Activated CD8-positive, alpha-beta T cell treated with anti-CD3 and anti-CD28 coated beads for 36 hours (primary cell): ENCODE data around the gene NPTX1. TPM values are rescaled to one million over a fixed set of nuclear protein-coding genes. Genes with fewer than 3 reads are reported as not detected.
A peak's percentile ranks its signal among the peaks of the same experiment; 100 is the strongest.

ENCODE experiments used
- ATAC-seq: fragments of 200-7000 bp; cut with Tn5 transposase; one replicate; pipeline ENCODE4 v1.10.0; 2021; ENCODE audit warnings: mild to moderate bottlenecking, moderate library complexity
- CTCF ChIA-PET: fragments of 350-600 bp; sonication (Branson Sonifier 250); formaldehyde crosslinking; loops from one replicate; lab custom pipeline; 2021; ENCODE audit warnings: antibody characterized with exemption; lab: Charles Lee
- POLR2A ChIA-PET: fragments of 350-600 bp; sonication (Branson Sonifier 250); formaldehyde crosslinking; loops from one replicate; lab custom pipeline; 2021; ENCODE audit warnings: antibody characterized with exemption; lab: Charles Lee
- DNase-seq: peaks from one replicate; pipeline ENCODE4 v3.0.0-alpha.2; 2020
- H3K27ac Mint-ChIP-seq: one replicate; pipeline ENCODE4 v1.8.0; 2021; ENCODE audit warnings: mild to moderate bottlenecking, mixed read lengths
- H3K27me3 Mint-ChIP-seq: one replicate; pipeline ENCODE4 v1.8.0; 2021; ENCODE audit warnings: mixed read lengths
- H3K36me3 Mint-ChIP-seq: one replicate; pipeline ENCODE4 v1.8.0; 2021; ENCODE audit warnings: low read depth, mixed read lengths
- H3K4me1 Mint-ChIP-seq: one replicate; pipeline ENCODE4 v1.8.0; 2021; ENCODE audit warnings: low read depth, mixed read lengths
- H3K4me3 Mint-ChIP-seq: one replicate; pipeline ENCODE4 v1.8.0; 2021; ENCODE audit warnings: mild to moderate bottlenecking, moderate library complexity, mixed read lengths
- H3K9me3 Mint-ChIP-seq: one replicate; pipeline ENCODE4 v1.8.0; 2021; ENCODE audit warnings: mixed read lengths
- CTCF ChIP-seq: fragments of 200-600 bp; IDR thresholded peaks from one replicate; pipeline ENCODE4 v1.8.0; 2022; ENCODE audit warnings: antibody characterized with exemption, mild to moderate bottlenecking
- intact Hi-C: fragments of 100-400 bp; cut with micrococcal nuclease; formaldehyde crosslinking; loops from one replicate; pipeline ENCODE4 v1.10.0; 2022
- total RNA-seq, 2 experiments: library from RNA; stranded (reverse); gene quantifications; one replicate each; pipeline ENCODE4 v1.2.3, GENCODE V29; 2021

The NPTX1 gene
- total RNA-seq, 2 experiments from 2014 or later = 3.4 to 5.1 TPM

GRCh38 chr17:80513201-80513600, 36.8 kb upstream of the NPTX1 start:
- TF ChIP-seq CTCF = no peak
- Mint-ChIP-seq H3K27ac (no peak overlapping the region), H3K36me3 (no peaks in the 10 kb centered on the region), H3K4me1 (no peaks in the 10 kb centered on the region), H3K9me3 (no peaks in the 10 kb centered on the region), H3K27me3 (peaks cover 2% of the 10 kb centered on the region), H3K4me3 (no peak overlapping the region)
- POLR2A ChIA-PET = no interaction called here
- ATAC-seq (no peak), DNase-seq (no peak)
- intact Hi-C loops = no loop called here
- CTCF ChIA-PET = no interaction called here

- no peak for TF ChIP-seq CTCF
- ATAC-seq (no peak), DNase-seq (no peak)
- CTCF ChIA-PET = no interaction called here
- no peaks in the 10 kb centered on the region for H3K4me1 Mint-ChIP-seq
- peaks cover 2% of the 10 kb centered on the region for H3K27me3 Mint-ChIP-seq
- POLR2A ChIA-PET = no interaction called here
- H3K36me3 Mint-ChIP-seq = no peaks in the 10 kb centered on the region
- no peak overlapping the region for H3K4me3 Mint-ChIP-seq
- intact Hi-C loops = no loop called here
- no peak overlapping the region for H3K27ac Mint-ChIP-seq
- no peaks in the 10 kb centered on the region for H3K9me3 Mint-ChIP-seq
Measured at GRCh38 chr17:80512233-80512632, 35.8 kb upstream of the NPTX1 start.

- POLR2A ChIA-PET = no interaction called here
- CTCF ChIA-PET = no interaction called here
- intact Hi-C loops = no loop called here
- Mint-ChIP-seq H3K4me1 (no peaks in the 10 kb centered on the region), H3K27ac (no peak overlapping the region), H3K27me3 (peaks cover 2% of the 10 kb centered on the region), H3K9me3 (no peaks in the 10 kb centered on the region), H3K36me3 (no peaks in the 10 kb centered on the region), H3K4me3 (no peak overlapping the region)
- no peak for TF ChIP-seq CTCF
- ATAC-seq (no peak), DNase-seq (peak; percentile 28)
Measured at GRCh38 chr17:80511222-80512180, 35.1 kb upstream of the NPTX1 start.

GRCh38 chr17:80510772-80511171, 34.4 kb upstream of the NPTX1 start:
- H3K9me3 Mint-ChIP-seq = no peaks in the 10 kb centered on the region
- ChIA-PET POLR2A (interaction anchor here (0.5 kb wide), 1 partner anchor 451 kb away, joined by 3 read pairs; no protein-coding TSS in a partner anchor), CTCF (no interaction called here)
- no peak overlapping the region for H3K27ac Mint-ChIP-seq
- H3K27me3 Mint-ChIP-seq = peaks cover 2% of the 10 kb centered on the region
- ATAC-seq (no peak), DNase-seq (no peak)
- no peaks in the 10 kb centered on the region for H3K36me3 Mint-ChIP-seq
- intact Hi-C loops = no loop called here
- no peaks in the 10 kb centered on the region for H3K4me1 Mint-ChIP-seq
- TF ChIP-seq CTCF = no peak
- H3K4me3 Mint-ChIP-seq = no peak overlapping the region

GRCh38 chr17:80510132-80510531, 33.7 kb upstream of the NPTX1 start:
- no peak for TF ChIP-seq CTCF
- Mint-ChIP-seq H3K4me1 (no peaks in the 10 kb centered on the region), H3K27ac (no peak overlapping the region), H3K9me3 (no peaks in the 10 kb centered on the region), H3K4me3 (no peak overlapping the region), H3K27me3 (peaks cover 2% of the 10 kb centered on the region), H3K36me3 (no peaks in the 10 kb centered on the region)
- CTCF ChIA-PET = no interaction called here
- POLR2A ChIA-PET = interaction anchor here (0.5 kb wide), 1 partner anchor 451 kb away, joined by 3 read pairs; no protein-coding TSS in a partner anchor
- ATAC-seq = no peak
- intact Hi-C loops = no loop called here
- no peak for DNase-seq
